Common myeloid progenitor, CD34-positive (primary cell): ENCODE measurements around the gene TBC1D32.
"Not testable (repeated sequence)": the region's sequence is repeated elsewhere in the genome, so short reads cannot be mapped to it uniquely, and the experiment has no call there.

ENCODE experiments used
- CTCF ChIA-PET: fragments of 350-600 bp; sonication (Branson Sonifier 250); formaldehyde crosslinking; loops from one replicate; lab custom pipeline; 2021; ENCODE audit warnings: antibody characterized with exemption; lab: Charles Lee
- POLR2A ChIA-PET: fragments of 350-600 bp; sonication (Branson Sonifier 250); formaldehyde crosslinking; loops from one replicate; lab custom pipeline; 2021; ENCODE audit warnings: antibody characterized with exemption; lab: Charles Lee
- DNase-seq, 3 donors: peaks; one replicate each; pipeline versions ENCODE4 v3.0.0 to v3.0.0-alpha.2; 2013
- H3K27ac ChIP-seq, 2 experiments: 1 replicate in 1 of 2; 2 replicates in 1 of 2; pipeline ENCODE4 v1.7.0; 2013; ENCODE audit warnings: inconsistent platforms in 2 of 2, low read length in 2 of 2, mild to moderate bottlenecking in 2 of 2, low read depth in 1 of 2, moderate library complexity in 1 of 2; ENCODE audit not compliant: severe bottlenecking in 2 of 2, insufficient read depth in 1 of 2, poor library complexity in 1 of 2
- H3K27me3 ChIP-seq, 5 experiments: replicated peaks in 2 of 5; 1 replicate in 3 of 5; 2 replicates in 2 of 5; pipeline versions ENCODE4 v1.6.1 to v1.7.0; 2013; ENCODE audit warnings: low read length in 4 of 5, mild to moderate bottlenecking in 2 of 5, moderate library complexity in 2 of 5, inconsistent platforms in 1 of 5; ENCODE audit not compliant: insufficient read depth in 5 of 5, control insufficient read depth in 4 of 5
- H3K36me3 ChIP-seq, 4 experiments: 1 replicate in 2 of 4; 2 replicates in 2 of 4; pipeline versions ENCODE4 v1.6.1 to v1.7.0; 2013; ENCODE audit warnings: low read length in 3 of 4, control low read depth in 1 of 4, mild to moderate bottlenecking in 1 of 4; ENCODE audit not compliant: control insufficient read depth in 4 of 4, insufficient read depth in 4 of 4
- H3K4me1 ChIP-seq, 4 experiments: 1 replicate in 3 of 4; 2 replicates in 1 of 4; pipeline versions ENCODE4 v1.6.1 to v1.7.1; 2013; ENCODE audit warnings: low read length in 3 of 4, mild to moderate bottlenecking in 3 of 4, control low read depth in 1 of 4, inconsistent platforms in 1 of 4, moderate library complexity in 1 of 4; ENCODE audit not compliant: control insufficient read depth in 4 of 4, insufficient read depth in 4 of 4; ENCODE audit errors: control extremely low read depth in 1 of 4
- H3K4me3 ChIP-seq, 7 experiments: 1 replicate in 4 of 7; 2 replicates in 3 of 7; pipeline versions ENCODE4 v1.5.1 to v1.7.0; 2013; ENCODE audit warnings: mild to moderate bottlenecking in 7 of 7, low read length in 6 of 7, moderate library complexity in 6 of 7, inconsistent platforms in 2 of 7, low read depth in 2 of 7, control low read depth in 1 of 7; ENCODE audit not compliant: insufficient read depth in 4 of 7, control insufficient read depth in 1 of 7; ENCODE audit errors: extremely low read depth in 1 of 7
- H3K9me3 ChIP-seq, 5 experiments: 1 replicate in 4 of 5; 2 replicates in 1 of 5; pipeline versions ENCODE4 v1.6.1 to v1.7.1; 2013; ENCODE audit warnings: low read length in 4 of 5, mild to moderate bottlenecking in 2 of 5, inconsistent platforms in 1 of 5, low read depth in 1 of 5, moderate library complexity in 1 of 5; ENCODE audit not compliant: control insufficient read depth in 4 of 5, insufficient read depth in 2 of 5; ENCODE audit errors: control extremely low read depth in 1 of 5
- WGBS: methylation state at CpG from one replicate; pipeline ENCODE4 v1.1.5; 2013; ENCODE audit not compliant: insufficient coverage; 5-methylcytosine and 5-hydroxymethylcytosine counted together

The TBC1D32 gene

DNA sequence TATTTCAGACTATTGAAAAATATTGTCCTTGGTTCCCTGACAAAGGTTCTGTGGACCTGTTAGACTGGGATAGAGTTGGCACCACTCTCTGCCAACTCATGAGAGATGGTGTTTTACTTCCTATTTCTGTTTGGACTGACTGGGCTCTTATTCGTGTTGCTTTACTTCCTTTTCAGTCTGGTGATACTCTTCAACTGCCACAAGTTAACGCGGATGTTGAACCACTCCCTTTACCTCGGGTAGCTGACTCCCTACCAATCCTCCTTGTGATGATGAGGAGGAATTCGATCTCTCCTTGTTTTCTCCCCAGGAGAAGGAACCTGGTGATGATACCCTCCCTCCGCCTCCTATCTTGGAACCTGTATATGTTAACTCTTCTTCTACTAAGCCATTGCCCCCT is 291.1 kb downstream of the TBC1D32 start:
- H3K4me1 ChIP-seq, DNase-seq, H3K36me3 ChIP-seq, POLR2A ChIA-PET, CTCF ChIA-PET, H3K27me3 ChIP-seq, H3K4me3 ChIP-seq, H3K27ac ChIP-seq, H3K9me3 ChIP-seq: not testable (repeated sequence)
- 72% methylated on average over 5 of the region's 6 CpGs for WGBS

DNA sequence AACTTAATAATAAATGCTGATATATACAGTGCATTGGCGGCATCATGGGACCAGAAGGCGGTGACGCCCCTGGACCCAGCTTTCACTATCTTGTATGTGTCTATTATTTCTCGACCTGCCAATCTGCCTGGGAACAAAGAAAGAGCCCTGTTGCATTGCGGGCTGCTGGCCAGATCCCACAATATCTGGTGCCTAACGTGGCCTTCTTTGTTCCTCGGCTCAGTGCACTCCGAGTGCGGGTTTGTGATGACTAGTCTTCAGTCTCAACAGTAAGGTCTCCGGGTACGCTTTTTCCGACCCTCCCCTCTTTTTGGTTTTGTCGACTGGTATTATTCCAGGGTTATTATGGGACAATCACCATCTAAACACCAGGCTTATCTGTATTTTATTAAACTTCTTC is 291.5 kb downstream of the TBC1D32 start:
- no peaks in the 10 kb centered on the region for H3K4me1 ChIP-seq
- H3K27me3 ChIP-seq, result no peaks in the 10 kb centered on the region
- no peak overlapping the region for H3K27ac ChIP-seq
- 97% methylated on average over 11 of the region's 13 CpGs for WGBS
- H3K4me3 ChIP-seq, result no peak overlapping the region
- no peaks in the 10 kb centered on the region for H3K9me3 ChIP-seq
- ChIA-PET CTCF (no interaction called here), POLR2A (no interaction called here)
- H3K36me3 ChIP-seq, result no peaks in the 10 kb centered on the region
- DNase-seq, result no peak

DNA sequence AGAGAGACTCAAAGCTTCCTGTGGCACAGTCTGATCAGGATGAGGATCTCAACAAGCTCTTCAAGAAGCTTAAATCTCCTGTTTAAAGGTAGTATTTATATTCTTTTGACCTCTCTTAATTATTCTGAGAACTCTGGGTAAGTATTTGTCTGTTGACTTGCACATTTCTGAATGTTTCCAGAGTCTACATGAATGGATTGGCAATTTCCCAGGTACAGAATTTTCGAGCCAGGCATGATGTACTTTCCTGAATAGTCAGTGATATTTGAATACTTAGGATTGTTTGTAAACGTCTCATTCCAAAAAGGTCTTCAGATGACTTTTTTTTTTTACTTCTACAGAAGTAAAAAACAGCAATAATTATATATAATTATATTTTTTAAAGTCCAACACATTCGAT is 293.4 kb downstream of the TBC1D32 start:
- no peak overlapping the region for H3K27ac ChIP-seq
- no peaks in the 10 kb centered on the region for H3K36me3 ChIP-seq
- 60% methylated on average over 1 of the region's 3 CpGs for WGBS
- no peaks in the 10 kb centered on the region for H3K4me1 ChIP-seq
- no peaks in the 10 kb centered on the region for H3K27me3 ChIP-seq
- H3K4me3 ChIP-seq, result no peak overlapping the region
- DNase-seq, result no peak
- CTCF ChIA-PET, result no interaction called here
- POLR2A ChIA-PET, result no interaction called here
- no peaks in the 10 kb centered on the region for H3K9me3 ChIP-seq

DNA sequence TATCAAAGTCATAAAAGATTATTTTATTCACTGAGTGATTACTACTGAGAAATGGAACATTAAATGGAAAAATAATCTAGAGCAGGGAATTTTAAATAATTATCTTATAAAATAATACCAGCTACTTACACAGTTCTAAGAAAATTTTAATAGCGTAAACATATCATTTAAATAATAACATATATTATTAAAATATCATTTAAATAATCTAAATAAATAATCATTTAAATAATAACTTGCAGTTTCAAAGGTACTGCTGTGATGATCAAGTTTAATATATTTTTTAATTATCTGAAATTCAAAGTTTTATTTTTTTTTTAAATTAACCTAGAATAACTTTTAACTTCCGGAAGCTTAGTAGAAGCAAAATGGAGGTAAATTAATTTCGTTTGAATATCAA is 301.2 kb downstream of the TBC1D32 start:
- Histone ChIP-seq H3K36me3 (no peaks in the 10 kb centered on the region), H3K9me3 (no peaks in the 10 kb centered on the region), H3K4me3 (no peak overlapping the region), H3K27ac (no peak overlapping the region), H3K27me3 (no peaks in the 10 kb centered on the region), H3K4me1 (no peaks in the 10 kb centered on the region)
- ChIA-PET POLR2A (no interaction called here), CTCF (no interaction called here)
- no CpG with 5 or more reads among the region's 3 CpGs for WGBS
- no peak for DNase-seq

DNA sequence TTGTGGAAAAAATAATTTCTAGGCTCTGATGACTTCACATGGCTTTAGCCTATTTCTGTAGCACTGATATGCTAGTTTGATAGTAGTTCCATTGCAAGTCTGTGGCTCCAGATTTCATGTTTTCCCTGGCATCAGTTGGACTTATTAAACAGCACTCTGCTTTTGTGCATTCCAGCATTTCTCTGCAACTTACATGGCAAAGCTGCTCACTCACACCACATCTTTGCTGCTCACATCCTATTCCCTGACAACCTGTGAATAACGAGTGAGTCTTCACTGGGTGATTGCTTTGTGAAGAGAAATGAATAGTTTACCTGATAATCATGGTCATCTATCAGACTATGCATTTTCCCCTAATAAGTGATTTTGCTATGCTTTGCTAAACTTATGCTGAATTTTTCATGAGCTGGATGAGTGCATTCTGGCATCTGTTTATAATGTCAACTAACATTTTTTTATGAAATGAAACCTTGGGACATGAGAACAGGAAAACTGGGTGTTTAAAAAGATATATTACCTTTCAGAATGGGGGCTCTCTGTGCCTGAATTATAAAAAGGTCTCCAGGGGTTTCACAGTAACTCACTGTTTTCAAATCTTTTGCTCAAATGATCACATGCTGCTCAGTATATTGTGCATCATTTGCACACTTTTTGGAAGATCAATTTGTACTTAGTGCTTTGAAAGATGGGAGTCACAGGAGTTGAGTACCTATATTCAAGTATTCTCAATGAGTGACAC is 301.8 kb downstream of the TBC1D32 start:
- no peaks in the 10 kb centered on the region for H3K4me1 ChIP-seq
- H3K27ac ChIP-seq, result no peak overlapping the region
- ChIA-PET CTCF (interaction anchor here (1.4 kb wide), 1 partner anchor 23 kb away, joined by 3 read pairs; no protein-coding TSS in a partner anchor), POLR2A (no interaction called here)
- WGBS, result 60% methylated on average over 1 of the region's 1 CpG
- DNase-seq, result no peak
- H3K4me3 ChIP-seq, result no peak overlapping the region
- no peaks in the 10 kb centered on the region for H3K27me3 ChIP-seq
- H3K36me3 ChIP-seq, result no peaks in the 10 kb centered on the region
- no peaks in the 10 kb centered on the region for H3K9me3 ChIP-seq
